HT-29 (cell line): ENCODE data around the gene DEXI. TPM values are rescaled to one million over a fixed set of nuclear protein-coding genes. Genes with fewer than 3 reads are reported as not detected.
"Not testable (repeated sequence)": the region's sequence is repeated elsewhere in the genome, so short reads cannot be mapped to it uniquely, and the experiment has no call there.

Experiments
- DNase-seq: peaks from one replicate; pipeline ENCODE4 v3.0.0-alpha.2; 2015; ENCODE audit warnings: low spot score
- total RNA-seq: library from RNA; depleted of rRNA; stranded (reverse); fragments of >200 nt; shearing (Covaris generic); gene quantifications from 2 replicates; pipeline ENCODE4 v1.2.3, GENCODE V29; 2014

The DEXI gene
- total RNA-seq, 1 experiment from 2014 or later = 54.8 TPM

GRCh38 chr16:10927497-10928112, 14.7 kb downstream of the DEXI start:
- DNase-seq = no peak

GRCh38 chr16:10926867-10927266, 15.4 kb downstream of the DEXI start:
- DNase-seq = no peak

GRCh38 chr16:10926094-10926493, 16.2 kb downstream of the DEXI start:
- DNase-seq = no peak

GRCh38 chr16:10925285-10925684, 17.0 kb downstream of the DEXI start:
- not testable (repeated sequence) for DNase-seq

GRCh38 chr16:10923650-10924214, 18.5 kb downstream of the DEXI start:
- DNase-seq = peak; percentile 27

GRCh38 chr16:10923146-10923649, 19.1 kb downstream of the DEXI start:
- peak; percentile 29 for DNase-seq

- DNase-seq = no peak
Measured at GRCh38 chr16:10922328-10923145, 19.7 kb downstream of the DEXI start.

- DNase-seq = no peak
Measured at GRCh38 chr16:10921536-10922327, 20.5 kb downstream of the DEXI start.

GRCh38 chr16:10920726-10921427, 21.4 kb downstream of the DEXI start:
- DNase-seq = no peak

- DNase-seq = no peak
Measured at GRCh38 chr16:10919003-10919351, 23.3 kb downstream of the DEXI start.

- peak; percentile 96 for DNase-seq
Measured at GRCh38 chr16:10918294-10919002, 23.8 kb downstream of the DEXI start.

GRCh38 chr16:10916534-10916933, 25.7 kb downstream of the DEXI start:
- no peak for DNase-seq

- no peak for DNase-seq
Measured at GRCh38 chr16:10911267-10911666, 31.0 kb downstream of the DEXI start.

- DNase-seq = no peak
Measured at GRCh38 chr16:10907757-10908045, 34.6 kb downstream of the DEXI start.

GRCh38 chr16:10906914-10907756, 35.1 kb downstream of the DEXI start:
- DNase-seq = no peak

GRCh38 chr16:10906482-10906881, 35.8 kb downstream of the DEXI start:
- no peak for DNase-seq

GRCh38 chr16:10902999-10903398, 39.3 kb downstream of the DEXI start:
- no peak for DNase-seq

- DNase-seq = no peak
Measured at GRCh38 chr16:10897134-10897533, 45.1 kb downstream of the DEXI start.

- no peak for DNase-seq
Measured at GRCh38 chr16:10896723-10897122, 45.5 kb downstream of the DEXI start.

GRCh38 chr16:10896165-10896564, 46.1 kb downstream of the DEXI start:
- DNase-seq = no peak
